Right ventricle myocardium superior (tissue), 1 donor: Measurements from ENCODE around the gene EIF2B4. TPM values are rescaled to one million over a fixed set of nuclear protein-coding genes. Genes with fewer than 3 reads are reported as not detected.
"Not testable (repeated sequence)": the region's sequence is repeated elsewhere in the genome, so short reads cannot be mapped to it uniquely, and the experiment has no call there.

Source experiments
- ATAC-seq: fragments of 200-7000 bp; cut with Tn5 transposase; one replicate; pipeline ENCODE4 v1.9.1; 2020; ENCODE audit warnings: mild to moderate bottlenecking; ENCODE audit not compliant: poor library complexity
- DNase-seq: peaks from one replicate; pipeline ENCODE4 v3.0.0-alpha.2; 2020
- intact Hi-C: fragments of 100-400 bp; cut with DNase I; formaldehyde crosslinking; loops from one replicate; pipeline ENCODE4 v1.11.2; 2022
- total RNA-seq: library from RNA; stranded (reverse); fragmentation: NEBNext Ultra II Directional; extraction: Animal tissue kit (Norgen Biotek cat#: 25700); gene quantifications from one replicate; pipeline ENCODE4 v1.2.1, GENCODE V29; 2021
- donor health status: DM: no; HTN: yes; CAD: no; lungs with severe emphysema.

The EIF2B4 gene
- total RNA-seq, 1 donor from 2014 or later, result 37.4 TPM

GRCh38 chr2:27353762-27354596, 16.2 kb downstream of the EIF2B4 start:
- intact Hi-C loops, result no loop called here
- no peak for DNase-seq
- ATAC-seq, result no peak

GRCh38 chr2:27353386-27353761, 16.8 kb downstream of the EIF2B4 start:
- ATAC-seq, intact Hi-C loops, DNase-seq: not testable (repeated sequence)

- DNase-seq (no peak), ATAC-seq (no peak)
- intact Hi-C loops, result no loop called here
Measured at GRCh38 chr2:27351802-27352598, 18.1 kb downstream of the EIF2B4 start.

GRCh38 chr2:27350106-27350693, 19.9 kb downstream of the EIF2B4 start:
- intact Hi-C loops, result no loop called here
- DNase-seq (no peak), ATAC-seq (no peak)

- intact Hi-C loops, result no loop called here
- ATAC-seq, result no peak
- no peak for DNase-seq
Measured at GRCh38 chr2:27347641-27348040, 22.5 kb downstream of the EIF2B4 start.

GRCh38 chr2:27336173-27336572, 34.0 kb downstream of the EIF2B4 start:
- DNase-seq, result no peak
- ATAC-seq, result no peak
- intact Hi-C loops, result no loop called here

GRCh38 chr2:27335311-27335710, 34.8 kb downstream of the EIF2B4 start:
- ATAC-seq, result no peak
- DNase-seq, result no peak
- intact Hi-C loops, result no loop called here

- DNase-seq, result no peak
- intact Hi-C loops, result no loop called here
- ATAC-seq, result no peak
Measured at GRCh38 chr2:27324720-27325119, 45.4 kb downstream of the EIF2B4 start.

GRCh38 chr2:27323596-27324285, 46.4 kb downstream of the EIF2B4 start:
- DNase-seq, result no peak
- ATAC-seq, result peak; percentile 9
- intact Hi-C loops, result no loop called here

- DNase-seq, result peak; percentile 94
- ATAC-seq, result peak; percentile 95
- intact Hi-C loops, result no loop called here
Measured at GRCh38 chr2:27322766-27323595, 47.2 kb downstream of the EIF2B4 start, which contains the start of gene MPV17. Gene MPV17, minus strand, starts transcription at chr2:27323097. Its CDS starts 580 bp downstream, at chr2:27322517.

- intact Hi-C loops, result no loop called here
- DNase-seq (no peak), ATAC-seq (peak; percentile 11)
Measured at GRCh38 chr2:27322301-27322765, 47.8 kb downstream of the EIF2B4 start.

GRCh38 chr2:27320958-27321543, 49.1 kb downstream of the EIF2B4 start:
- ATAC-seq, result peak; percentile 65
- intact Hi-C loops, result no loop called here
- peak; percentile 80 for DNase-seq

- intact Hi-C loops, ATAC-seq, DNase-seq: not testable (repeated sequence)
Measured at GRCh38 chr2:27319839-27320238, 50.3 kb downstream of the EIF2B4 start.

GRCh38 chr2:27316655-27317412, 53.3 kb downstream of the EIF2B4 start:
- ATAC-seq, result peak; percentile 14
- intact Hi-C loops, result no loop called here
- DNase-seq, result peak; percentile 60

- DNase-seq, result no peak
- intact Hi-C loops, result no loop called here
- no peak for ATAC-seq
Measured at GRCh38 chr2:27315122-27315521, 55.0 kb downstream of the EIF2B4 start.

GRCh38 chr2:27314709-27315108, 55.4 kb downstream of the EIF2B4 start:
- ATAC-seq (no peak), DNase-seq (no peak)
- intact Hi-C loops, result no loop called here
